NK-92 treated with Interleukin-12 subunit alpha and Interleukin-12 subunit beta, amount 100 ng/mL, for 24 hours (cell line): Measurements from ENCODE around the gene IFITM5.
"Not testable (repeated sequence)": the region's sequence is repeated elsewhere in the genome, so short reads cannot be mapped to it uniquely, and the experiment has no call there.

Experiments used
- DNase-seq: peaks from one replicate; lab custom pipeline; 2025; lab: John Stamatoyannopoulos, UW

The IFITM5 gene

GRCh38 chr11:328012-328411 lies 28.7 kb upstream of the IFITM5 start:
- no peak for DNase-seq

- DNase-seq: no peak
Observed at GRCh38 chr11:327581-327923, 28.2 kb upstream of the IFITM5 start.

- no peak for DNase-seq
Observed at GRCh38 chr11:326842-327580, 27.7 kb upstream of the IFITM5 start.

- DNase-seq: no peak
Observed at GRCh38 chr11:326592-326841, 27.2 kb upstream of the IFITM5 start.

GRCh38 chr11:325796-326591 lies 26.7 kb upstream of the IFITM5 start:
- no peak for DNase-seq

GRCh38 chr11:324593-325517 lies 25.5 kb upstream of the IFITM5 start:
- DNase-seq: not testable (repeated sequence)

GRCh38 chr11:324156-324555 lies 24.8 kb upstream of the IFITM5 start:
- DNase-seq: no peak

- DNase-seq: not testable (repeated sequence)
Observed at GRCh38 chr11:319888-320273, 20.6 kb upstream of the IFITM5 start.

GRCh38 chr11:319121-319887 lies 20.0 kb upstream of the IFITM5 start:
- not testable (repeated sequence) for DNase-seq

- not testable (repeated sequence) for DNase-seq
Observed at GRCh38 chr11:318405-319120, 19.2 kb upstream of the IFITM5 start.

GRCh38 chr11:317668-318404 lies 18.5 kb upstream of the IFITM5 start:
- not testable (repeated sequence) for DNase-seq

- DNase-seq: no peak
Observed at GRCh38 chr11:316891-317301, 17.6 kb upstream of the IFITM5 start.

GRCh38 chr11:316031-316701 lies 16.8 kb upstream of the IFITM5 start:
- no peak for DNase-seq

GRCh38 chr11:315516-315994 lies 16.2 kb upstream of the IFITM5 start:
- DNase-seq: no peak

- DNase-seq: no peak
Observed at GRCh38 chr11:315051-315481, 15.7 kb upstream of the IFITM5 start.

GRCh38 chr11:314554-314875 lies 15.2 kb upstream of the IFITM5 start:
- not testable (repeated sequence) for DNase-seq

- DNase-seq: peak; percentile 26
Observed at GRCh38 chr11:313787-314553, 14.6 kb upstream of the IFITM5 start, which contains the start of gene IFITM1. Gene IFITM1 (plus strand): TSS chr11:314040. CDS start chr11:314171, 131 bp downstream.

GRCh38 chr11:313304-313786 lies 14.0 kb upstream of the IFITM5 start:
- no peak for DNase-seq
